Kidney epithelial cell (primary cell): ENCODE data around the gene THAP7. TPM values are rescaled to one million over a fixed set of nuclear protein-coding genes. Genes with fewer than 3 reads are reported as not detected.
A peak's percentile ranks its signal among the peaks of the same experiment; 100 is the strongest.
"Not testable (repeated sequence)": the region's sequence is repeated elsewhere in the genome, so short reads cannot be mapped to it uniquely, and the experiment has no call there.

ENCODE experiments used
- DNase-seq: peaks from one replicate; pipeline ENCODE4 v3.0.0-alpha.2; 2010; ENCODE audit warnings: low read depth
- H3K27me3 ChIP-seq: 2 replicates; pipeline ENCODE4 v1.6.0; 2011; ENCODE audit warnings: low read length; ENCODE audit not compliant: control insufficient read depth, insufficient read depth
- H3K36me3 ChIP-seq: 2 replicates; pipeline ENCODE4 v1.5.1; 2011; ENCODE audit warnings: low read length; ENCODE audit not compliant: control insufficient read depth, insufficient read depth
- H3K4me3 ChIP-seq: 2 replicates; pipeline ENCODE4 v1.5.1; 2011; ENCODE audit warnings: low read depth, mild to moderate bottlenecking, control low read depth, low read length
- CTCF ChIP-seq: IDR thresholded peaks from 2 replicates; pipeline ENCODE4 v1.5.1; 2011; ENCODE audit warnings: mild to moderate bottlenecking, moderate library complexity, low read length, control low read depth, inconsistent platforms; ENCODE audit not compliant: insufficient read depth, poor library complexity, severe bottlenecking
- total RNA-seq: library from RNA; depleted of rRNA; stranded (reverse); fragments of >200 nt; gene quantifications from 2 replicates; pipeline ENCODE4 v1.2.3, GENCODE V29; 2015

Gene THAP7
- 29.7 and 37.9 TPM in 2 replicates for total RNA-seq

- H3K4me3 ChIP-seq: peak within 1 kb of the TSS; percentile 85
- H3K36me3 ChIP-seq: peaks cover 5% of the 10 kb centered on the region
- peak; percentile 73 for DNase-seq
- TF ChIP-seq CTCF: no peak
- no peaks in the 10 kb centered on the region for H3K27me3 ChIP-seq
Observed at GRCh38 chr22:21001601-21002325, at the start of gene THAP7. THAP7 (minus strand) TSS chr22:21002118; CDS start chr22:21001911, 207 bp downstream.

- DNase-seq: no peak
- Histone ChIP-seq H3K36me3 (no peaks in the 10 kb centered on the region), H3K27me3 (peaks cover 6% of the 10 kb centered on the region), H3K4me3 (no peak overlapping the region)
- TF ChIP-seq CTCF: no peak
Observed at GRCh38 chr22:21051145-21051830, 49.4 kb upstream of the THAP7 start.

GRCh38 chr22:21048965-21049364 lies 47.0 kb upstream of the THAP7 start:
- not testable (repeated sequence) for H3K27me3 ChIP-seq, H3K4me3 ChIP-seq, DNase-seq, H3K36me3 ChIP-seq

- H3K4me3 ChIP-seq, H3K27me3 ChIP-seq, DNase-seq: not testable (repeated sequence)
Observed at GRCh38 chr22:21048448-21048847, 46.5 kb upstream of the THAP7 start.

GRCh38 chr22:21047730-21048129 lies 45.8 kb upstream of the THAP7 start:
- TF ChIP-seq CTCF: no peak
- DNase-seq: no peak

More at GRCh38 chr22:21048448-21048847, 46.5 kb upstream of the THAP7 start:
- not testable (repeated sequence) for H3K36me3 ChIP-seq

GRCh38 chr22:21047035-21047661 lies 45.2 kb upstream of the THAP7 start:
- no peak overlapping the region for H3K4me3 ChIP-seq
- no peaks in the 10 kb centered on the region for H3K36me3 ChIP-seq
- no peak for TF ChIP-seq CTCF
- DNase-seq: no peak
- H3K27me3 ChIP-seq: no peaks in the 10 kb centered on the region

More at GRCh38 chr22:21047730-21048129, 45.8 kb upstream of the THAP7 start:
- Histone ChIP-seq H3K4me3 (no peak overlapping the region), H3K27me3 (no peaks in the 10 kb centered on the region), H3K36me3 (no peaks in the 10 kb centered on the region)
